Measurements from ENCODE around the gene ST7L.

ST7L gene

DNA sequence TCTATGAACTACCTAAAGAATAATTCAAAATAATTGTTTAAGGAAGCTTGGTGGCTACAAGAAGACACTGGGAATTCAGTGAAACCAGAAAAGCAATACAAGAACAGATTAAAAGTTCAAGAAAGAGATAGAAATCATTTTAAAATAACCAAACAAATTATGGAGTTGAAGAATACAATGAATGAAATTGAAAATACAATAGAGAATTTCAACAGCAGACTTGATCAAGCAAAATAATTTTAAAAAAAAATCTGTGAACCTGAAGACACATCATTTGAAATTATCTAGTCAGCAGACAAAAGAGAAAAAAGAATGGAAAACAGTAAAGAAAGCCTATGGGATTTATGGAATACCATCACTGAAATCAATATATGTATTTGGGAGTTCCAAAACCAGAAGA is 141.4 kb downstream of the ST7L start:
- TF ChIP-seq EGR1 (IDR thresholded peaks at IDR 0.05) (no peak), RAD21 (IDR thresholded peaks at IDR 0.05; ENCODE audit: low read depth) (no peak), NFIC (IDR thresholded peaks at IDR 0.05) (no peak), YY1 (IDR thresholded peaks at IDR 0.05; ENCODE audit: low read depth) (no peak), ZBTB7A (IDR thresholded peaks at IDR 0.05; ENCODE audit: low read depth) (no peak), TEAD4 (IDR thresholded peaks at IDR 0.05) (no peak), TAF1 (IDR thresholded peaks at IDR 0.05; ENCODE audit: low read depth) (no peak), FOXM1 (IDR thresholded peaks at IDR 0.05; ENCODE audit: borderline replicate concordance, low read depth) (no peak), TCF12 (IDR thresholded peaks at IDR 0.05; ENCODE audit: low read depth) (no peak), CEBPB (IDR thresholded peaks at IDR 0.05) (no peak), EP300 (IDR thresholded peaks at IDR 0.05; ENCODE audit: borderline replicate concordance) (no peak), CREB1 (IDR thresholded peaks at IDR 0.05; ENCODE audit: low read depth) (no peak)
- TF ChIP-seq, protein P1, sequence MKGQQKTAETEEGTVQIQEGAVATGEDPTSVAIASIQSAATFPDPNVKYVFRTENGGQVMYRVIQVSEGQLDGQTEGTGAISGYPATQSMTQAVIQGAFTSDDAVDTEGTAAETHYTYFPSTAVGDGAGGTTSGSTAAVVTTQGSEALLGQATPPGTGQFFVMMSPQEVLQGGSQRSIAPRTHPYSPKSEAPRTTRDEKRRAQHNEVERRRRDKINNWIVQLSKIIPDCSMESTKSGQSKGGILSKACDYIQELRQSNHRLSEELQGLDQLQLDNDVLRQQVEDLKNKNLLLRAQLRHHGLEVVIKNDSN (IDR thresholded peaks at IDR 0.05): no peak
- TF ChIP-seq, protein P2, sequence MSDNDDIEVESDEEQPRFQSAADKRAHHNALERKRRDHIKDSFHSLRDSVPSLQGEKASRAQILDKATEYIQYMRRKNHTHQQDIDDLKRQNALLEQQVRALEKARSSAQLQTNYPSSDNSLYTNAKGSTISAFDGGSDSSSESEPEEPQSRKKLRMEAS (IDR thresholded peaks at IDR 0.05): no peak
- TF ChIP-seq, protein P3, sequence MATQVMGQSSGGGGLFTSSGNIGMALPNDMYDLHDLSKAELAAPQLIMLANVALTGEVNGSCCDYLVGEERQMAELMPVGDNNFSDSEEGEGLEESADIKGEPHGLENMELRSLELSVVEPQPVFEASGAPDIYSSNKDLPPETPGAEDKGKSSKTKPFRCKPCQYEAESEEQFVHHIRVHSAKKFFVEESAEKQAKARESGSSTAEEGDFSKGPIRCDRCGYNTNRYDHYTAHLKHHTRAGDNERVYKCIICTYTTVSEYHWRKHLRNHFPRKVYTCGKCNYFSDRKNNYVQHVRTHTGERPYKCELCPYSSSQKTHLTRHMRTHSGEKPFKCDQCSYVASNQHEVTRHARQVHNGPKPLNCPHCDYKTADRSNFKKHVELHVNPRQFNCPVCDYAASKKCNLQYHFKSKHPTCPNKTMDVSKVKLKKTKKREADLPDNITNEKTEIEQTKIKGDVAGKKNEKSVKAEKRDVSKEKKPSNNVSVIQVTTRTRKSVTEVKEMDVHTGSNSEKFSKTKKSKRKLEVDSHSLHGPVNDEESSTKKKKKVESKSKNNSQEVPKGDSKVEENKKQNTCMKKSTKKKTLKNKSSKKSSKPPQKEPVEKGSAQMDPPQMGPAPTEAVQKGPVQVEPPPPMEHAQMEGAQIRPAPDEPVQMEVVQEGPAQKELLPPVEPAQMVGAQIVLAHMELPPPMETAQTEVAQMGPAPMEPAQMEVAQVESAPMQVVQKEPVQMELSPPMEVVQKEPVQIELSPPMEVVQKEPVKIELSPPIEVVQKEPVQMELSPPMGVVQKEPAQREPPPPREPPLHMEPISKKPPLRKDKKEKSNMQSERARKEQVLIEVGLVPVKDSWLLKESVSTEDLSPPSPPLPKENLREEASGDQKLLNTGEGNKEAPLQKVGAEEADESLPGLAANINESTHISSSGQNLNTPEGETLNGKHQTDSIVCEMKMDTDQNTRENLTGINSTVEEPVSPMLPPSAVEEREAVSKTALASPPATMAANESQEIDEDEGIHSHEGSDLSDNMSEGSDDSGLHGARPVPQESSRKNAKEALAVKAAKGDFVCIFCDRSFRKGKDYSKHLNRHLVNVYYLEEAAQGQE (IDR thresholded peaks at IDR 0.05; ENCODE audit: low read depth): no peak
